DND-41 (cell line): ENCODE results near the gene LRRC30.

Source experiments
- ATAC-seq: fragments of 200-7000 bp; cut with Tn5 transposase; 3 replicates; pipeline ENCODE4 v1.9.1; 2021; ENCODE audit warnings: low read depth; ENCODE audit not compliant: insufficient read depth
- DNase-seq: peaks from one replicate; pipeline ENCODE4 v3.0.0-alpha.2; 2020
- H2AFZ ChIP-seq: 2 replicates; pipeline ENCODE4 v1.6.0; 2012; ENCODE audit warnings: low read depth, low read length
- H3K27ac ChIP-seq: 2 replicates; pipeline ENCODE4 v1.5.1; 2012; ENCODE audit warnings: low read length, inconsistent platforms
- H3K27me3 ChIP-seq: fragments of 200-600 bp; sonication (generic); 2 replicates; pipeline ENCODE4 v1.6.0; 2012; ENCODE audit warnings: low read length, mild to moderate bottlenecking, inconsistent platforms; ENCODE audit not compliant: insufficient read depth, poor library complexity
- H3K36me3 ChIP-seq: 2 replicates; pipeline ENCODE4 v1.5.1; 2012; ENCODE audit warnings: low read length, inconsistent platforms; ENCODE audit not compliant: insufficient read depth
- H3K4me1 ChIP-seq: 2 replicates; pipeline ENCODE4 v1.5.1; 2012; ENCODE audit warnings: mild to moderate bottlenecking, low read length; ENCODE audit not compliant: insufficient read depth
- H3K4me2 ChIP-seq: 2 replicates; pipeline ENCODE4 v1.6.0; 2012; ENCODE audit warnings: mild to moderate bottlenecking, moderate library complexity, low read length, inconsistent platforms; ENCODE audit not compliant: insufficient read depth
- H3K4me3 ChIP-seq, 2 experiments: fragments of 200-600 bp in 1 of 2; shearing (Covaris generic) in 1 of 2; 2 replicates each; pipeline ENCODE4 v1.5.1; 2012 to 2016; ENCODE audit warnings: inconsistent platforms in 2 of 2, low read length in 2 of 2, mild to moderate bottlenecking in 2 of 2, low read depth in 1 of 2, moderate library complexity in 1 of 2
- H3K79me2 ChIP-seq: 2 replicates; pipeline ENCODE4 v1.6.0; 2012; ENCODE audit warnings: low read length, inconsistent platforms; ENCODE audit not compliant: insufficient read depth
- H3K9ac ChIP-seq: 2 replicates; pipeline ENCODE4 v1.6.0; 2012; ENCODE audit warnings: low read depth, mild to moderate bottlenecking, inconsistent platforms, low read length, moderate library complexity
- H3K9me3 ChIP-seq: 2 replicates; pipeline ENCODE4 v1.5.1; 2012; ENCODE audit warnings: low read length, moderate library complexity, mild to moderate bottlenecking, inconsistent platforms; ENCODE audit not compliant: insufficient read depth, severe bottlenecking
- H4K20me1 ChIP-seq: 2 replicates; pipeline ENCODE4 v1.6.0; 2012; ENCODE audit warnings: low read length; ENCODE audit not compliant: insufficient read depth
- EZH2 ChIP-seq: IDR thresholded peaks from 3 replicates; pipeline ENCODE4 v1.6.1; 2012; ENCODE audit warnings: borderline replicate concordance, low read depth, mild to moderate bottlenecking, moderate library complexity, low read length, inconsistent platforms; ENCODE audit not compliant: severe bottlenecking
- TF ChIP-seq, protein P1 (sequence below): IDR thresholded peaks from 2 replicates; pipeline ENCODE4 v1.5.1; 2012; ENCODE audit warnings: borderline replicate concordance, low read length, moderate library complexity, mild to moderate bottlenecking; ENCODE audit not compliant: poor library complexity, severe bottlenecking; ENCODE audit errors: extremely low read depth

Gene LRRC30

GRCh38 chr18:7205346-7205745, 25.5 kb upstream of the LRRC30 start:
- no peaks in the 10 kb centered on the region for H3K4me1 ChIP-seq
- no peak overlapping the region for H3K27ac ChIP-seq

GRCh38 chr18:7206217-7206616, 24.7 kb upstream of the LRRC30 start:
- Histone ChIP-seq H2AFZ (no peak overlapping the region), H3K4me2 (no peak overlapping the region), H3K79me2 (no peaks in the 10 kb centered on the region), H3K9me3 (no peaks in the 10 kb centered on the region), H3K36me3 (no peaks in the 10 kb centered on the region), H3K4me3 (no peak overlapping the region), H3K9ac (no peak overlapping the region), H3K27ac (no peak overlapping the region), H3K27me3 (no peaks in the 10 kb centered on the region), H3K4me1 (no peaks in the 10 kb centered on the region), H4K20me1 (no peaks in the 10 kb centered on the region)
- no peak for ATAC-seq
- TF ChIP-seq EZH2 = no peak
- TF ChIP-seq, protein P1, sequence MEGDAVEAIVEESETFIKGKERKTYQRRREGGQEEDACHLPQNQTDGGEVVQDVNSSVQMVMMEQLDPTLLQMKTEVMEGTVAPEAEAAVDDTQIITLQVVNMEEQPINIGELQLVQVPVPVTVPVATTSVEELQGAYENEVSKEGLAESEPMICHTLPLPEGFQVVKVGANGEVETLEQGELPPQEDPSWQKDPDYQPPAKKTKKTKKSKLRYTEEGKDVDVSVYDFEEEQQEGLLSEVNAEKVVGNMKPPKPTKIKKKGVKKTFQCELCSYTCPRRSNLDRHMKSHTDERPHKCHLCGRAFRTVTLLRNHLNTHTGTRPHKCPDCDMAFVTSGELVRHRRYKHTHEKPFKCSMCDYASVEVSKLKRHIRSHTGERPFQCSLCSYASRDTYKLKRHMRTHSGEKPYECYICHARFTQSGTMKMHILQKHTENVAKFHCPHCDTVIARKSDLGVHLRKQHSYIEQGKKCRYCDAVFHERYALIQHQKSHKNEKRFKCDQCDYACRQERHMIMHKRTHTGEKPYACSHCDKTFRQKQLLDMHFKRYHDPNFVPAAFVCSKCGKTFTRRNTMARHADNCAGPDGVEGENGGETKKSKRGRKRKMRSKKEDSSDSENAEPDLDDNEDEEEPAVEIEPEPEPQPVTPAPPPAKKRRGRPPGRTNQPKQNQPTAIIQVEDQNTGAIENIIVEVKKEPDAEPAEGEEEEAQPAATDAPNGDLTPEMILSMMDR = no peak
- no peak for DNase-seq

More at GRCh38 chr18:7205346-7205745, 25.5 kb upstream of the LRRC30 start:
- DNase-seq = no peak
- no peaks in the 10 kb centered on the region for H3K36me3 ChIP-seq
- no peaks in the 10 kb centered on the region for H3K27me3 ChIP-seq
- H3K4me3 ChIP-seq = no peak overlapping the region
- no peak overlapping the region for H3K4me2 ChIP-seq
- TF ChIP-seq EZH2 = no peak
- TF ChIP-seq, protein P1 = no peak
- no peaks in the 10 kb centered on the region for H4K20me1 ChIP-seq
- no peak overlapping the region for H2AFZ ChIP-seq
- no peak overlapping the region for H3K9ac ChIP-seq
- no peak for ATAC-seq
- H3K9me3 ChIP-seq = no peaks in the 10 kb centered on the region
- no peaks in the 10 kb centered on the region for H3K79me2 ChIP-seq

GRCh38 chr18:7207366-7207915, 23.4 kb upstream of the LRRC30 start:
- H3K27ac ChIP-seq = no peak overlapping the region
- H3K4me3 ChIP-seq = no peak overlapping the region
- H3K27me3 ChIP-seq = no peaks in the 10 kb centered on the region
- ATAC-seq (no peak), DNase-seq (no peak)
- H3K9ac ChIP-seq = no peak overlapping the region
- H3K9me3 ChIP-seq = no peaks in the 10 kb centered on the region
- H3K79me2 ChIP-seq = no peaks in the 10 kb centered on the region
- H3K36me3 ChIP-seq = no peaks in the 10 kb centered on the region
- H4K20me1 ChIP-seq = no peaks in the 10 kb centered on the region
- H2AFZ ChIP-seq = no peak overlapping the region
- TF ChIP-seq, protein P1 = no peak
- TF ChIP-seq EZH2 = no peak
- H3K4me1 ChIP-seq = no peaks in the 10 kb centered on the region
- H3K4me2 ChIP-seq = no peak overlapping the region

DNA sequence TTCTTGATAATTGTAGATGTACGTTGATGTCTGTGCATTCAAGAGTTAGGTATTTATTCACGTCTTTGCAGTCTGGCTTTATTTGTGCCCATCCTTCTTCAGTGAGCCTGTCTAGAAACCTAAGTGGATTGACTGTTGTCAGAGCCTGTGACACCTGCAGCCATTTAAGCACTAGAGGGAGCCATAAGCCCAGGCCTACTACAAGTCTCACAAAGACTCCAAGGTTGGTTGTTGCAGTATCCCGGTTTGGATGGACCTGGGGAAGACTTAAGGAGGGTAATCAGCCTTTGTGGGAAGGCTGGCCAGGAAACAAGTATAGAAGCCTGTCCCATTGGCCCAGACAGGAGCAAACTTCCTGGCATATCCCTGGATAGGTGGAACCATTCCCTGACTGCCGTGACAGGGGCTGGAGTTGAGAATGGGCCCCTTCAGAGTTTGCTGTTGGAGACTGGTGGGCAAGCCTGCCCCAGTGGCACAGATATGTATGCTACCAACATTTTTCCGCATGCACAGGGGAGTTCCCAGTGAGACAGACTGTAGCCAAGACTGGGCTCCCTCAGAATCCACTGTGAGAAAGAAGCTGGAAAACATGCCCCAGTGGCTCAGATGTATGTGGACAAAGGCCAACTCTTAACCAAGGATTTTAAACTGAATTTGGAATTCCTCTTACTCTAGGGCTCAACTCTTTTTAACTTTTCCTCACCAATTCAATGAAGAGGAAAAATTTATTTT, 9.3 kb upstream of the LRRC30 start:
- Histone ChIP-seq H3K4me1 (no peaks in the 10 kb centered on the region), H3K4me3 (no peak overlapping the region), H3K4me2 (no peak overlapping the region), H3K79me2 (no peaks in the 10 kb centered on the region), H2AFZ (no peak overlapping the region), H4K20me1 (no peaks in the 10 kb centered on the region), H3K27ac (no peak overlapping the region), H3K27me3 (no peaks in the 10 kb centered on the region), H3K36me3 (no peaks in the 10 kb centered on the region), H3K9me3 (no peaks in the 10 kb centered on the region), H3K9ac (no peak overlapping the region)
- TF ChIP-seq, protein P1 = peak; percentile 68
- TF ChIP-seq EZH2 = no peak
- DNase-seq (peak; percentile 11), ATAC-seq (no peak; the same call in 2 of the 3 replicates)
